ENCODE measurements around the gene EIF3CL.
"Not testable (repeated sequence)": the region's sequence is repeated elsewhere in the genome, so short reads cannot be mapped to it uniquely, and the experiment has no call there.

DNA sequence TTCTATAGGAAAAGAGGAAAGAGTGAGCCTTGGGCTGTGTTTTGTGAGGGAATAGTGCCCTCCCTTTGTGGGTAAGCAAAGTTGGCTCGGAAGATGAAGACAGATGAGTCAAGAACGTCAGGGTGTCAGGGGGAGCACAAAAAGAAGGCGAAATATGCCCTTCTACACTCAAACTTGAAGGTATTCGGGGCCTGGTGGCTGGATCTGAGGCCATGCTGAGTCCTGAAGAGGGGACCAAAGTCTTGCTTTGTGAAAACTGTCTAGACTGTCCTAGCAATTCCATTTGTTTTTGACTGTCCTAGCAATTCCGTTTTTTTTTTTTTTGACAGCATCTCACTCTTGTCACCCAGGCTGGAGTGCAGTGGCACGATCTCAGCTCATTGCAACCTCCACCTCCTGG is 35.3 kb upstream of the EIF3CL start:
- TF ChIP-seq, protein P1, sequence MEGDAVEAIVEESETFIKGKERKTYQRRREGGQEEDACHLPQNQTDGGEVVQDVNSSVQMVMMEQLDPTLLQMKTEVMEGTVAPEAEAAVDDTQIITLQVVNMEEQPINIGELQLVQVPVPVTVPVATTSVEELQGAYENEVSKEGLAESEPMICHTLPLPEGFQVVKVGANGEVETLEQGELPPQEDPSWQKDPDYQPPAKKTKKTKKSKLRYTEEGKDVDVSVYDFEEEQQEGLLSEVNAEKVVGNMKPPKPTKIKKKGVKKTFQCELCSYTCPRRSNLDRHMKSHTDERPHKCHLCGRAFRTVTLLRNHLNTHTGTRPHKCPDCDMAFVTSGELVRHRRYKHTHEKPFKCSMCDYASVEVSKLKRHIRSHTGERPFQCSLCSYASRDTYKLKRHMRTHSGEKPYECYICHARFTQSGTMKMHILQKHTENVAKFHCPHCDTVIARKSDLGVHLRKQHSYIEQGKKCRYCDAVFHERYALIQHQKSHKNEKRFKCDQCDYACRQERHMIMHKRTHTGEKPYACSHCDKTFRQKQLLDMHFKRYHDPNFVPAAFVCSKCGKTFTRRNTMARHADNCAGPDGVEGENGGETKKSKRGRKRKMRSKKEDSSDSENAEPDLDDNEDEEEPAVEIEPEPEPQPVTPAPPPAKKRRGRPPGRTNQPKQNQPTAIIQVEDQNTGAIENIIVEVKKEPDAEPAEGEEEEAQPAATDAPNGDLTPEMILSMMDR (IDR thresholded peaks at IDR 0.05): not testable (repeated sequence)
- TF ChIP-seq POLR2AphosphoS5, POLR2A (IDR thresholded peaks at IDR 0.05): not testable (repeated sequence)
